ENCODE measurements around the gene SLC9C2.

DNA sequence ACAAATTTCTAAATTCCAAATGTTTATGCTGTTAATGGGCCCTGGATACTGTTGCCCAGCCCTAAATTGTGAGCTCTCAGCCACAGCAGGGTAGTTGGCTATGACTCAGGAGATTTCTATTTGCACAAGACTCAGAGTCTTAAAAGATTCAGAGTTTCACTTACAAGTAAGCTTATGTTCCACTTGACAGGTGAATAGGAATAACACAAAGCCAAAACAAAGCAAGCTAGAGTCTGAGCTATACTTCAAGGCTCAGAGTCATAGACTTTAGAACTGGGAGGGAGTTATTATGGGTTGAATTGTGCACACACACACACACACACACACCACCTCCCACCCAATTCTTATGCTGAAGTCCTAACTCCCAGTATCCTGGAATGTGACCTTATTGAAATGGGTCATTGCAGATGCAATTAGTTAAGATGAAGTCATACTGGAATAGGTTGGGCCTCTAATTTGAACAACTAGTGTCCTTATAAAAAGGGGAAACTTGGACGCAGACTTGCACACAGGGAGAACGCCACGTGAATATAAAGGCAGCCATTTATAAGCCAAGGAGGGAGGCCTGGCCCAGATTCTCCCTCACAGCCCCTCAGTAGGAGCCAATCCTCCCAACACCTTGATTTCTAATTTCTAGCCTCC lies 95.5 kb downstream of the SLC9C2 start:
- TF ChIP-seq, protein P1, sequence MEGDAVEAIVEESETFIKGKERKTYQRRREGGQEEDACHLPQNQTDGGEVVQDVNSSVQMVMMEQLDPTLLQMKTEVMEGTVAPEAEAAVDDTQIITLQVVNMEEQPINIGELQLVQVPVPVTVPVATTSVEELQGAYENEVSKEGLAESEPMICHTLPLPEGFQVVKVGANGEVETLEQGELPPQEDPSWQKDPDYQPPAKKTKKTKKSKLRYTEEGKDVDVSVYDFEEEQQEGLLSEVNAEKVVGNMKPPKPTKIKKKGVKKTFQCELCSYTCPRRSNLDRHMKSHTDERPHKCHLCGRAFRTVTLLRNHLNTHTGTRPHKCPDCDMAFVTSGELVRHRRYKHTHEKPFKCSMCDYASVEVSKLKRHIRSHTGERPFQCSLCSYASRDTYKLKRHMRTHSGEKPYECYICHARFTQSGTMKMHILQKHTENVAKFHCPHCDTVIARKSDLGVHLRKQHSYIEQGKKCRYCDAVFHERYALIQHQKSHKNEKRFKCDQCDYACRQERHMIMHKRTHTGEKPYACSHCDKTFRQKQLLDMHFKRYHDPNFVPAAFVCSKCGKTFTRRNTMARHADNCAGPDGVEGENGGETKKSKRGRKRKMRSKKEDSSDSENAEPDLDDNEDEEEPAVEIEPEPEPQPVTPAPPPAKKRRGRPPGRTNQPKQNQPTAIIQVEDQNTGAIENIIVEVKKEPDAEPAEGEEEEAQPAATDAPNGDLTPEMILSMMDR (IDR thresholded peaks at IDR 0.05): no peak
- TF ChIP-seq EZH2phosphoT487 (IDR thresholded peaks at IDR 0.05; ENCODE audit: borderline replicate concordance, low read depth) (no peak), FOXJ3 (CRISPR knock-in tag; IDR thresholded peaks at IDR 0.05) (no peak), SIN3A (IDR thresholded peaks at IDR 0.05; ENCODE audit: borderline replicate concordance, low read depth, low read length) (no peak), NFIC (IDR thresholded peaks at IDR 0.05; ENCODE audit: borderline replicate concordance) (no peak), TCF12 (IDR thresholded peaks at IDR 0.05) (no peak), CHD2 (IDR thresholded peaks at IDR 0.05; ENCODE audit: low read length, partially characterized antibody) (no peak), USF2 (IDR thresholded peaks at IDR 0.05; ENCODE audit: borderline replicate concordance, low read depth, low read length) (no peak), POLR2AphosphoS5 (IDR thresholded peaks at IDR 0.05; ENCODE audit: low read depth, low read length) (no peak), YY1 (IDR thresholded peaks at IDR 0.05; ENCODE audit: low read depth) (no peak), EP300 (IDR thresholded peaks at IDR 0.05; ENCODE audit: borderline replicate concordance in 1 of 2, low read depth in 1 of 2, low read length in 1 of 2) (no peak), JUND (IDR thresholded peaks at IDR 0.05) (no peak)
- TF ChIP-seq, protein P2, sequence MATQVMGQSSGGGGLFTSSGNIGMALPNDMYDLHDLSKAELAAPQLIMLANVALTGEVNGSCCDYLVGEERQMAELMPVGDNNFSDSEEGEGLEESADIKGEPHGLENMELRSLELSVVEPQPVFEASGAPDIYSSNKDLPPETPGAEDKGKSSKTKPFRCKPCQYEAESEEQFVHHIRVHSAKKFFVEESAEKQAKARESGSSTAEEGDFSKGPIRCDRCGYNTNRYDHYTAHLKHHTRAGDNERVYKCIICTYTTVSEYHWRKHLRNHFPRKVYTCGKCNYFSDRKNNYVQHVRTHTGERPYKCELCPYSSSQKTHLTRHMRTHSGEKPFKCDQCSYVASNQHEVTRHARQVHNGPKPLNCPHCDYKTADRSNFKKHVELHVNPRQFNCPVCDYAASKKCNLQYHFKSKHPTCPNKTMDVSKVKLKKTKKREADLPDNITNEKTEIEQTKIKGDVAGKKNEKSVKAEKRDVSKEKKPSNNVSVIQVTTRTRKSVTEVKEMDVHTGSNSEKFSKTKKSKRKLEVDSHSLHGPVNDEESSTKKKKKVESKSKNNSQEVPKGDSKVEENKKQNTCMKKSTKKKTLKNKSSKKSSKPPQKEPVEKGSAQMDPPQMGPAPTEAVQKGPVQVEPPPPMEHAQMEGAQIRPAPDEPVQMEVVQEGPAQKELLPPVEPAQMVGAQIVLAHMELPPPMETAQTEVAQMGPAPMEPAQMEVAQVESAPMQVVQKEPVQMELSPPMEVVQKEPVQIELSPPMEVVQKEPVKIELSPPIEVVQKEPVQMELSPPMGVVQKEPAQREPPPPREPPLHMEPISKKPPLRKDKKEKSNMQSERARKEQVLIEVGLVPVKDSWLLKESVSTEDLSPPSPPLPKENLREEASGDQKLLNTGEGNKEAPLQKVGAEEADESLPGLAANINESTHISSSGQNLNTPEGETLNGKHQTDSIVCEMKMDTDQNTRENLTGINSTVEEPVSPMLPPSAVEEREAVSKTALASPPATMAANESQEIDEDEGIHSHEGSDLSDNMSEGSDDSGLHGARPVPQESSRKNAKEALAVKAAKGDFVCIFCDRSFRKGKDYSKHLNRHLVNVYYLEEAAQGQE (IDR thresholded peaks at IDR 0.05; ENCODE audit: low read depth, low read length): no peak

Data from SK-N-SH (cell line).